HK-2 (cell line): ENCODE data around the gene URB1.
"Not testable (repeated sequence)": the region's sequence is repeated elsewhere in the genome, so short reads cannot be mapped to it uniquely, and the experiment has no call there.

Experiments used
- DNase-seq: peaks from one replicate; pipeline ENCODE4 v3.0.0-alpha.2; 2018; ENCODE audit not compliant: unreplicated experiment

Gene URB1

GRCh38 chr21:32392880-32393676, at the start of gene URB1:
Gene URB1, minus strand, starts transcription at chr21:32393012. Its CDS starts 102 bp downstream, at chr21:32392910.
- peak; percentile 80 for DNase-seq

- no peak for DNase-seq
These were observed 44.9 kb upstream of the URB1 start for GRCh38 chr21:32437729-32438128.

GRCh38 chr21:32432982-32433660, 40.3 kb upstream of the URB1 start:
- not testable (repeated sequence) for DNase-seq

GRCh38 chr21:32427958-32428623, 35.3 kb upstream of the URB1 start:
- no peak for DNase-seq

DNA sequence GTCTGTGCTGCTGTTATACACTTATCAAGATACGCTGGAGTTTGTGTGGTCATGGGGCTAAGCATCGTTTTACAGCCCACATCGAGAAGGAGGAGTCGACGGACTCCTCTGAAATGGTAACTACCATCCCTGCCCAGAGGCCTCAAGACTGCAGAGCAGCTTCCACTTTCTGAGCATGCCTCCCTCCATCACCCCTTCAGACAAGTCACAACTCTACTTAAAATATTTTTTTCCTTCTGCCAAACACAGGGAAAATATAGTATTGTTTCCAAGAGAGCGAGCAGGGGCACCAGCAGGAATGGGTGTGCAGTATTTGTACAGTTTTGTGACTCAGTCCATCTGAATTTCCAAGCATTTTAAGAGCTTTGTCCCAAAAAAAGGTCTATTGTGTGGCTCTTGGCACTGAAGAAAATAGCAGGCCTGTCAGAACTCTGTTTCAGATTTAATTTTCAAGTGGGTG, 33.8 kb upstream of the URB1 start:
- no peak for DNase-seq

DNA sequence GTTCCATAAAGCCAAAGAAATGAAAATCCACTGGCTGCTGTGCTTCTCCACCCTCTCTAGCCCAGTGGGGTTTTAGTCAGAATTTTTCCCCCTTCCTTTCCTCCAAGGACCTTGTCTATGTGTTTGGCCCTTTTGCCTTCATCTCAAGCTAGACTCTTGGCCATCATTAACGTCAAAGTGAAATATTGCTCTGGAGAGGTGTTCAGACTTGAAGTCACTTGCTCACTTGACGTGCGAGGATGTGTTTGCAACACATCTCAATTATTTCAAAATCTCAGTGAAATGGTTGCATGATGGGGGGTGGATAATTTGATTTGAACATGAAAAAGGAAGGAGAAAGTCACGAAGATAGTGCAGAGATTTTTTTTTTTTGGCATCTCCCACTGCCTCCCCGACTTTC, 33.3 kb upstream of the URB1 start:
- DNase-seq: no peak

DNA sequence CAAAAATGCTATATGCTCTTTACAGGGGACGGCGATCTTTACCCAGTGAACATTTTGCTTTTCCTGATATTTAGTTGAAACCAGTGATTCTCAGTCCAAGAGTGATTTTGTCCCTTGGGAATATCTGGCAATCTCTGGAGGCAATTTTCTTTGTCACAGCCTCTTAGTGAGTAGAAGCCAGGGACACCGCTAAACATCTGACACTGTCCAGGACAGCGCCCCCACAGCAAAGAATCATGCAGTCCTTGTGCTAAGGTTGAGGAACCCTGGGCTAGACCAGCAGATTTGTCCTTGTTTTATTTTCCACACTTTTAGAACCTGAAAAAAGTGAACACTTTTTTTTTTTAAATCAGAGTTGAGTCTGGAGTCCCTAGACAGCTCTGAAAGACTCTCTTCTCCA, 32.8 kb upstream of the URB1 start:
- DNase-seq: no peak

GRCh38 chr21:32424674-32425073, 31.9 kb upstream of the URB1 start:
- DNase-seq: no peak

- no peak for DNase-seq
These were observed 31.4 kb upstream of the URB1 start for GRCh38 chr21:32424191-32424535.

DNA sequence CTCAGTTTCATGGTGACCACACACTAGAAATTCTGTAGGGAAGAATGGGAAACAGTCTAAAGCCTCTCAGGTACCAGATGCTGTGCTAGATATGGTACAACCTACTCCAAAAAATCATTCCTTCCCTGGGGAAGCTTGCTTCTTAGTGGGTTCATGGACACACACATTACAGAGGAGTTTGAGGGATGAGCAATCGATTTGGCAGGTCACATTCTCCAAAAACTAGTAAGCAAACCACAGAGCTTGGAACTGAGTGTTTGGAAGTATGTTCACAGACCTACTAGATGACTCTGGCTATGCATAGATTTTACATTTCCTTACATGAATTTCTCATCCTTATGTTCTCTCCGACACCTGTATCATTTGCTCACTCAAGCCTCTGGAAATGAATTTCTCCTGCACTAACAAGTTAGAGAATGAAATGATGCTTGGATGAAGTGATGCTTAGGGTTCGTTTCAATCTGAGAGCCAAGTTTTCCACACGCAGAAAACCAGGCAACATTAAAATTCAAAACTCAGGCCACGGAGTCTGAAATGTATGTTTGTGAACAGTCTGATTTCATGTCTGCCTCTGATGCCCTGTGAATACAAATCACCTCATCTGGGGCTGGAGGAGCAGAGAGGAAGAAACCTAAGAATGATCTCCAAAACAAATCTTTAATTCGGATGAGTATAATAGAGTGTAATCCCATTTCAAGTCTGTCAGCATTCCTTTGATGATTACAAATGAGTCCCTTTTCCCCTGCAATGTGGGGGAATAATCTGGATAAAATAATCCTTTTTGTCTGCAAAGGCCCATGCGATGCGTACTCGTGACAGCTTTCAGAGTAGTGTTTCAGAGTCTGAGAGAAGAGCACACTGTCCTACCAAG, 30.7 kb upstream of the URB1 start:
- no peak for DNase-seq

- no peak for DNase-seq
These were observed 29.3 kb upstream of the URB1 start for GRCh38 chr21:32422064-32422463.

GRCh38 chr21:32418146-32418545, 25.3 kb upstream of the URB1 start:
- DNase-seq: no peak

DNA sequence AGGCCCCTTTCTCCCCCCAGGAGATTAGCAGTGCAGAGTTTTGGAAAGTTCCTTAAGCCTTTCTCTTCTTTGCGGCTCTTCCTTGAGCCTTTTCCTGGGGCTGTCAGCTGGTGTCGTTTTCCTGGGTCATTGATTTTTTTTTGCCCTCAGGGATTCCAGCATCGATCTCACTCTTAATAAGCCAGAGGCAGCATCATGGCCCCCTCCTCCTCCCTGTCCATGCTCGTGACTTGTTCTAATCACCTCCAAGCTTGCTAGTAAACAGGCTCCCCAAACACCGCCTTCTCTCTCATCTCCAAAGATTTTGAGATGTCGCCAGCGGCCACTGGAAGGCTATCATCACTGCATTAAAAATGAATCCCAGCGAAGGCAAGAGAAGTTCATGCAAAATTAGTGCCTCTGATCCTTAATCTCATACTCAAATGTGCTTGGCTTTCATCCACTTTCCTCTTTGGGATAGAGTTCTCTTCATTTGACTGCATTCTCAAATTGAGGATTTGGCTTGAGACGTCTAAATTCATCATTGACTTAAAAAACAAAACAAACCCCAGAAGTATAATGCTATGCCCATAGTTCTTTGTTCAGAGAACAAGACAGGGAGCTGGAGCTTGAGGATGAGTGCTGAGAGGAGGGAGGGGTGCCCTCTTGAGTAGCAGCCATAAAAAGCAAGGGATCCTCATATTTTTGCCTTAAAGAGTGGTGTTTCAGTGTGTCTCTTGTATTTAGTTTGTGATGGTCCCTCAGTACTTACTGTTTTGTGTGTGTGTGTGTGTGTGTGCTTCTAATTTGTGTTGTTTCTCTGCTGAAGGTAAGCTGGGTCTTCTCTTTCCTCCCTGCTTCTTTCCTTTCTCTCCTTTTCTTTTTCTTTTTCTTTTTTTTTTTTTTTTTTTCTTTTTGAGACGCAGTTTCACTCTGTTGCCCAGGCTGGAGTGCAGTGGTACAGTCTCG, 22.9 kb upstream of the URB1 start:
- no peak for DNase-seq

DNA sequence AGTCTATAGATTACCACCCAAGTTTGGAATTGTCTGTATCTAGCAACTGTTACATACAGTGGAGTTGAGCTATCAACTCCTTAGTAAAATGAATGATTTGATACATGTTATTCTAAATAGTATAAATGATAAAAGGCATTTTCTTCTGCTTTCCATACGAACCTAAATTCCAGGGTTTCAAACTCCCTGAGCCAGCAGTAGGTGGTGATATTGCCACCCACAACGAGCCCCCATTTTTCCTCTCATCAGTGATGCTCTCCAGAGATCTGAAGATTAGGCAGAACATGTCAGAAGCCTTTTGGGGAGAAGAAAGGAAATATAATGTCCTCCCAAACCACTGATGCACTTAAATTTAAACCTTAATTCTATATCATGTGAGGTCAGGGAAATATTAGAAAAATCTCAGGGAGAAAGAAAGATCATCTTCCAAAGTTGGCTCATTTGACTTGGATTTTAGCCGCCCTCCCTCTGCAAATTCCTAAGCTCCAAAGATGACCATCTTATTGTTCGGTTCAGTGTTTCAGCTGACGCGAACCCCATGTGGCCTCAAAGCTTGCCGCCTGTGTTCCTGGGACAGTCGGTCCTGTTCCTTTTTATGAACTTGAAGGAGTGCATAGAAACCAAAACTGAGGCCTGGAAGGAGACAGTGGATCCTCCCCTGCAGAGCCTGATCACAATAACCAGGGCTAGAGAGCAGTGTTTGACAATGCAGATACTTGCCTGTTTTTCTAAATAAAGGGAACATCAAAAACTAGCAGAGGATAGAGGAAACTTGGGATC, 22.0 kb upstream of the URB1 start:
- DNase-seq: no peak

- no peak for DNase-seq
These were observed 21.1 kb upstream of the URB1 start for GRCh38 chr21:32413697-32414578.

DNA sequence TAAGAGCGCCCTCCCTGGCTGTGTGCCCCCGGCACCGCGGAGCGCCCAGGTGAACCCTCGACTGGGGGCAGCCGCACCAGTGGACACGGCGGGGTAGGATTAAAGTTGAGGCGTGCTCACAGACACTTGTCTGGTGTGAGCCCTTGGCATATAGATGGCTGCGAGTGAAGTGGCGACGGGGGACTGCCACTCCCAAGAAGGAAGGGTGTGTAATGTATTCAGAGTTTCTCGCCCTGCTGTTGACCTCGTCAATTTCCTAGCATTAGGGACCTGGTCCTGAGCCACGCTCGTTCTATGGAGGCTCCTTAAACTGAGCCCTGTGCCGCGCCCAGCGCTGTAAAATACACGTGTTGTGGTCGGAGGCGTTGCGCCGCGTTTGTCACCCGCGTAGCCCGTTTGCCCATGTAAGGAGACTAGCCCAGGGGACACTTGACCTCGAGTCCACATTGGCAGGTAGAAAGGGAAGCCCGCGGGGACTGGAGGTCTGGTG, 20.2 kb upstream of the URB1 start:
- DNase-seq: no peak

DNA sequence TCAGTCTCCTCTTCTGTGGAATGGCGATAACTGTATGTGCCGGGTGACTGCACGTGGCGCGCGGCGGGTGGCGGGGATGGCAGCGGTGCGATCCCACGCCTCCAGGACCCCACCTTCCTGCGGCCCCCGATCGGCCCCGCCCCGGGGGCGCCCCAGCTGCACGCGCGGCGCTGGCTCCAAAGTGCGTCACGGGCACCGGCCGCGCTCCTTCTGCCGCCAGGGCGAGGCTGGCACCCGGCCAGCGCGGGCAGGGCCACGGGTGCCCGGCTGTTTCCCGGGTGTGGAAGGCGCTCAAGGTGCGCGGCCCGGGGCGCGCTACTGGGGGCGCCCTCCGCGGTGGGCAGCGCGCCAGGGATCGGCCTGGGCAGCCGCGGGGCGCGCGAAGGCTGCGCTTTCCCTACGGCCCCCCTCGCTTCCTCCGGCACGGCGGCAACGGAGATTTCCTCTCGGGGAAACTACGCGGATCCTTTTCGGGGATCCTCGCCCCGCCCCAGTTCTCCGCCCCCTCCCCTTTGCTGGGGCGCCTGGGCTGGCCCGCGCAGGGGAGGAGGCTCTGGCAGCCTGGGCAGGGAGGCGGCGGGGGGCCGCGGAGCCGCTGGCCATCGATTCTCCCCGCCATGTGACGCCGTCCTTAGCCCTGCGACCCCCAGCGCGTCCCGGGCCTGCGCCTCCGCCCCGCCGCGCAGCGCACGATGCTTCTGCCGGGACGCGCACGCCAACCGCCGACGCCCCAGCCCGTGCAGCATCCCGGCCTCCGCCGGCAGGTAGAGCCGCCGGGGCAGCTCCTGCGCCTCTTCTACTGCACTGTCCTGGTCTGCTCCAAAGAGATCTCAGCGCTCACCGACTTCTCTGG, 19.6 kb upstream of the URB1 start, which contains the start of gene EVA1C:
Gene EVA1C (plus strand): TSS at position 545 of the 853 bp plus-strand sequence. CDS start 148 bp downstream, at position 693.
- DNase-seq: no peak
